Activated B cell treated with CpG ODN at 0.5 μM for 24 hours (primary cell): Measurements from ENCODE around the gene CALU. TPM values are rescaled to one million over a fixed set of nuclear protein-coding genes. Genes with fewer than 3 reads are reported as not detected.

Experiments used
- ATAC-seq: fragments of 200-7000 bp; cut with Tn5 transposase; one replicate; pipeline ENCODE4 v1.10.0; 2021; ENCODE audit warnings: low read depth, mild to moderate bottlenecking, moderate library complexity
- CTCF ChIA-PET: fragments of 350-600 bp; sonication (Branson Sonifier 250); formaldehyde crosslinking; loops from one replicate; lab custom pipeline; 2021; ENCODE audit warnings: antibody characterized with exemption; lab: Charles Lee
- POLR2A ChIA-PET: fragments of 350-600 bp; sonication (Branson Sonifier 250); formaldehyde crosslinking; loops from one replicate; lab custom pipeline; 2021; ENCODE audit warnings: antibody characterized with exemption; lab: Charles Lee
- DNase-seq: peaks from one replicate; pipeline ENCODE4 v3.0.0; 2022
- H3K27ac Mint-ChIP-seq: one replicate; pipeline ENCODE4 v1.8.0; 2020; ENCODE audit warnings: mixed read lengths
- H3K27me3 Mint-ChIP-seq: one replicate; pipeline ENCODE4 v1.8.0; 2021; ENCODE audit warnings: mixed read lengths
- H3K36me3 Mint-ChIP-seq: one replicate; pipeline ENCODE4 v1.8.0; 2021; ENCODE audit warnings: low read depth, mixed read lengths
- H3K4me1 Mint-ChIP-seq: one replicate; pipeline ENCODE4 v1.8.0; 2021; ENCODE audit warnings: mixed read lengths
- H3K4me3 Mint-ChIP-seq: one replicate; pipeline ENCODE4 v1.8.0; 2020; ENCODE audit warnings: mild to moderate bottlenecking, mixed read lengths
- H3K9me3 Mint-ChIP-seq: one replicate; pipeline ENCODE4 v1.8.0; 2020; ENCODE audit warnings: mixed read lengths
- CTCF ChIP-seq: fragments of 200-600 bp; IDR thresholded peaks from one replicate; pipeline ENCODE4 v1.8.0; 2022; ENCODE audit warnings: antibody characterized with exemption, mild to moderate bottlenecking
- intact Hi-C: fragments of 100-400 bp; cut with micrococcal nuclease; formaldehyde crosslinking; loops from one replicate; pipeline ENCODE4 v1.15.1; 2024
- total RNA-seq: library from RNA; stranded (reverse); gene quantifications from 2 replicates; pipeline ENCODE4 v1.2.3, GENCODE V29; 2022

The CALU gene
- total RNA-seq, 1 donor from 2014 or later, result 15.4 TPM

GRCh38 chr7:128703609-128704241 lies 35.4 kb upstream of the CALU start:
- Mint-ChIP-seq H3K27ac (no peak overlapping the region), H3K4me1 (no peaks in the 10 kb centered on the region), H3K36me3 (no peaks in the 10 kb centered on the region), H3K4me3 (no peak overlapping the region), H3K9me3 (no peaks in the 10 kb centered on the region), H3K27me3 (peaks cover 24% of the 10 kb centered on the region)
- ChIA-PET CTCF (no interaction called here), POLR2A (no interaction called here)
- DNase-seq, result no peak
- intact Hi-C loops, result no loop called here
- ATAC-seq, result no peak
- TF ChIP-seq CTCF, result no peak

GRCh38 chr7:128705891-128706333 lies 33.2 kb upstream of the CALU start:
- ATAC-seq, result no peak
- TF ChIP-seq CTCF, result no peak
- Mint-ChIP-seq H3K36me3 (no peaks in the 10 kb centered on the region), H3K27ac (no peak overlapping the region), H3K27me3 (peaks cover 13% of the 10 kb centered on the region), H3K4me1 (no peaks in the 10 kb centered on the region), H3K4me3 (no peak overlapping the region), H3K9me3 (no peaks in the 10 kb centered on the region)
- intact Hi-C loops, result no loop called here
- POLR2A ChIA-PET, result no interaction called here
- DNase-seq, result no peak
- CTCF ChIA-PET, result no interaction called here

GRCh38 chr7:128707752-128708151 lies 31.4 kb upstream of the CALU start:
- no peak for TF ChIP-seq CTCF
- DNase-seq (no peak), ATAC-seq (no peak)
- H3K4me1 Mint-ChIP-seq, result no peaks in the 10 kb centered on the region
- intact Hi-C loops, result no loop called here
- no peaks in the 10 kb centered on the region for H3K36me3 Mint-ChIP-seq
- peaks cover 10% of the 10 kb centered on the region for H3K27me3 Mint-ChIP-seq
- CTCF ChIA-PET, result no interaction called here
- H3K4me3 Mint-ChIP-seq, result no peak overlapping the region
- H3K9me3 Mint-ChIP-seq, result no peaks in the 10 kb centered on the region
- POLR2A ChIA-PET, result no interaction called here
- H3K27ac Mint-ChIP-seq, result no peak overlapping the region

GRCh38 chr7:128708235-128708634 lies 30.9 kb upstream of the CALU start:
- H3K4me1 Mint-ChIP-seq, result no peaks in the 10 kb centered on the region
- DNase-seq (no peak), ATAC-seq (no peak)
- peaks cover 13% of the 10 kb centered on the region for H3K27me3 Mint-ChIP-seq
- H3K27ac Mint-ChIP-seq, result no peak overlapping the region
- intact Hi-C loops, result no loop called here
- ChIA-PET POLR2A (no interaction called here), CTCF (no interaction called here)
- no peaks in the 10 kb centered on the region for H3K36me3 Mint-ChIP-seq
- no peak overlapping the region for H3K4me3 Mint-ChIP-seq
- no peaks in the 10 kb centered on the region for H3K9me3 Mint-ChIP-seq
- no peak for TF ChIP-seq CTCF

DNA sequence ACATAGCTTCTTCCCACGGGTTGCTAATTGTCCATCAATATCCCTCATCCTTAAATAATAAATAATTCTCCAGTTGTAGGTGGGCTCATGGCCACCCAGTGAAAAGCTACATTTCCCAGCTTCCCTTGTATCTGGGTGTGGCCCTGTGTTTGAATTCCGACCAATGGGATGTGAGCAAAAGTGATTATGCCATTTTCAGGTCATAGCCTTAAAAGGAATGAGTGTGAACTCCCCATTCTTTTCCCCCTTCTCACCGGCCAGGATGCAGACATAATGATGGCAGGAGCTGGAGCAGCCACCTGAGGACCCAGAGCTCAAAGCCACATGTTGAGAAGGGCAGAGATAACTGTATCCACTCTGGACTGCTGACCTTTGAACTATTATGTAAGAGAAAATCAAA lies 30.3 kb upstream of the CALU start:
- H3K4me1 Mint-ChIP-seq, result no peaks in the 10 kb centered on the region
- no peak overlapping the region for H3K4me3 Mint-ChIP-seq
- TF ChIP-seq CTCF, result no peak
- H3K27ac Mint-ChIP-seq, result no peak overlapping the region
- H3K9me3 Mint-ChIP-seq, result no peaks in the 10 kb centered on the region
- intact Hi-C loops, result no loop called here
- ChIA-PET POLR2A (no interaction called here), CTCF (no interaction called here)
- H3K36me3 Mint-ChIP-seq, result no peaks in the 10 kb centered on the region
- DNase-seq, result no peak
- no peak for ATAC-seq
- H3K27me3 Mint-ChIP-seq, result peaks cover 13% of the 10 kb centered on the region
